Measurements from ENCODE around the gene FMO2.

The FMO2 gene

GRCh38 chr1:171172471-171172870 is 12.6 kb upstream of the FMO2 start:
- Histone ChIP-seq H3K4me2 (ENCODE audit: low read length) (no peak overlapping the region; the same call in 1 of the 2 replicates), H4K20me1 (ENCODE audit: control insufficient read depth, insufficient read depth, low read depth, low read length) (no peaks in the 10 kb centered on the region), H3K4me1 (ENCODE audit: control insufficient read depth, low read length) (peaks cover 16% of the 10 kb centered on the region), H3K9me3 (ENCODE audit: control insufficient read depth, insufficient read depth, low read length) (peaks cover 11% of the 10 kb centered on the region; the same call in 1 of the 2 replicates), H3K4me3 (ENCODE audit: low read length) (peak overlapping the region; percentile 36; the same call in 1 of the 2 replicates), H3F3A (ENCODE audit: control insufficient read depth, insufficient read depth) (no peaks in the 10 kb centered on the region; the same call in 1 of the 2 replicates), H3K9me2 (replicated peaks; ENCODE audit: control insufficient read depth, low read length) (no peaks in the 10 kb centered on the region), H3K27me3 (ENCODE audit: control insufficient read depth, low read length) (no peaks in the 10 kb centered on the region), H3K36me3 (ENCODE audit: control insufficient read depth, low read length) (no peaks in the 10 kb centered on the region), H3K79me2 (ENCODE audit: control insufficient read depth, low read length) (no peaks in the 10 kb centered on the region), H3K27ac (ENCODE audit: low read depth, low read length) (peak overlapping the region; percentile 56; the same call in 1 of the 2 replicates)
- TF ChIP-seq EZH2phosphoT487 (IDR thresholded peaks at IDR 0.05; ENCODE audit: borderline replicate concordance, low read length): no peak
- no peak for TF ChIP-seq CTCF (IDR thresholded peaks at IDR 0.05; ENCODE audit: low read depth, low read length, poor library complexity, severe bottlenecking)

GRCh38 chr1:171173069-171173468 is 12.0 kb upstream of the FMO2 start:
- TF ChIP-seq CTCF (IDR thresholded peaks at IDR 0.05; ENCODE audit: low read depth, low read length, poor library complexity, severe bottlenecking) (no peak), EZH2phosphoT487 (IDR thresholded peaks at IDR 0.05; ENCODE audit: borderline replicate concordance, low read length) (no peak)
- no peaks in the 10 kb centered on the region for H4K20me1 ChIP-seq (ENCODE audit: control insufficient read depth, insufficient read depth, low read depth, low read length)
- peak overlapping the region; percentile 56 for H3K27ac ChIP-seq (ENCODE audit: low read depth, low read length)
- H3K9me3 ChIP-seq (ENCODE audit: control insufficient read depth, insufficient read depth, low read length): peaks cover 11% of the 10 kb centered on the region; the same call in 1 of the 2 replicates
- H3K79me2 ChIP-seq (ENCODE audit: control insufficient read depth, low read length): no peaks in the 10 kb centered on the region
- H3K9me2 ChIP-seq (replicated peaks; ENCODE audit: control insufficient read depth, low read length): no peaks in the 10 kb centered on the region
- H3K4me3 ChIP-seq (ENCODE audit: low read length): peak overlapping the region; percentile 36
- peaks cover 16% of the 10 kb centered on the region for H3K4me1 ChIP-seq (ENCODE audit: control insufficient read depth, low read length)
- no peaks in the 10 kb centered on the region; the same call in 1 of the 2 replicates for H3F3A ChIP-seq (ENCODE audit: control insufficient read depth, insufficient read depth)
- no peaks in the 10 kb centered on the region for H3K27me3 ChIP-seq (ENCODE audit: control insufficient read depth, low read length)
- peak overlapping the region; percentile 47 for H3K4me2 ChIP-seq (ENCODE audit: low read length)
- no peaks in the 10 kb centered on the region for H3K36me3 ChIP-seq (ENCODE audit: control insufficient read depth, low read length)

GRCh38 chr1:171174560-171175294 is 10.4 kb upstream of the FMO2 start:
- Histone ChIP-seq H3K9me2 (replicated peaks; ENCODE audit: control insufficient read depth, low read length) (no peaks in the 10 kb centered on the region), H3K27me3 (ENCODE audit: control insufficient read depth, low read length) (no peaks in the 10 kb centered on the region), H3K36me3 (ENCODE audit: control insufficient read depth, low read length) (no peaks in the 10 kb centered on the region), H3K9me3 (ENCODE audit: control insufficient read depth, insufficient read depth, low read length) (peaks cover 3% of the 10 kb centered on the region; the same call in 1 of the 2 replicates), H3K4me1 (ENCODE audit: control insufficient read depth, low read length) (peaks cover 16% of the 10 kb centered on the region), H3K27ac (ENCODE audit: low read depth, low read length) (no peak overlapping the region), H3F3A (ENCODE audit: control insufficient read depth, insufficient read depth) (no peaks in the 10 kb centered on the region; the same call in 1 of the 2 replicates), H3K79me2 (ENCODE audit: control insufficient read depth, low read length) (no peaks in the 10 kb centered on the region), H3K4me2 (ENCODE audit: low read length) (no peak overlapping the region), H3K4me3 (ENCODE audit: low read length) (no peak overlapping the region), H4K20me1 (ENCODE audit: control insufficient read depth, insufficient read depth, low read depth, low read length) (no peaks in the 10 kb centered on the region)
- TF ChIP-seq CTCF (IDR thresholded peaks at IDR 0.05; ENCODE audit: low read depth, low read length, poor library complexity, severe bottlenecking) (no peak), EZH2phosphoT487 (IDR thresholded peaks at IDR 0.05; ENCODE audit: borderline replicate concordance, low read length) (no peak)
